Activated CD4-positive, alpha-beta T cell treated with anti-CD3 and anti-CD28 coated beads, Interleukin-2, amount 50 U/mL, for 24 hours (primary cell): ENCODE data around the gene TLR2.

ENCODE experiments used
- DNase-seq, 2 donors: peaks; one replicate each; pipeline ENCODE4 v3.0.0-alpha.2; 2020; ENCODE audit warnings: low read depth in 1 of 2, low spot score in 1 of 2

The TLR2 gene

GRCh38 chr4:153729895-153730294 is 45.8 kb downstream of the TLR2 start:
- no peak for DNase-seq

GRCh38 chr4:153731239-153731638 is 47.2 kb downstream of the TLR2 start:
- DNase-seq: no peak

GRCh38 chr4:153733751-153734448 is 49.8 kb downstream of the TLR2 start:
- DNase-seq: no peak

- no peak for DNase-seq
These were observed 51.9 kb downstream of the TLR2 start for GRCh38 chr4:153735906-153736461.

- no peak for DNase-seq
These were observed 57.5 kb downstream of the TLR2 start for GRCh38 chr4:153741541-153741940.

- DNase-seq: no peak
These were observed 61.6 kb downstream of the TLR2 start for GRCh38 chr4:153745651-153746050.

- DNase-seq: no peak
These were observed 63.4 kb downstream of the TLR2 start for GRCh38 chr4:153747406-153747955.

GRCh38 chr4:153748378-153748777 is 64.3 kb downstream of the TLR2 start:
- DNase-seq: no peak

GRCh38 chr4:153750197-153750817 is 66.2 kb downstream of the TLR2 start:
- peak; percentile 20 to 65 for DNase-seq

GRCh38 chr4:153755186-153755585 is 71.1 kb downstream of the TLR2 start:
- DNase-seq: no peak
